A549 (cell line): Measurements from ENCODE around the gene PDXP. TPM values are rescaled to one million over a fixed set of nuclear protein-coding genes. Genes with fewer than 3 reads are reported as not detected.

Source experiments
- ATAC-seq, 2 experiments: fragments of 200-7000 bp in 1 of 2; fragments of >200 bp in 1 of 2; cut with Nextera tagmentation in 1 of 2; cut with Tn5 transposase in 1 of 2; 3 replicates each; pipeline versions ENCODE4 v1.8.0 to v1.9.1; 2018 to 2020; ENCODE audit warnings: mild to moderate bottlenecking in 1 of 2, moderate library complexity in 1 of 2
- CTCF ChIA-PET: fragments of 300-600 bp; sonication (Branson Sonifier 250); formaldehyde crosslinking; extraction: SDS; loops from one replicate; lab custom pipeline; 2021; ENCODE audit warnings: antibody characterized with exemption, inconsistent platforms; lab: Yijun Ruan, JAX
- POLR2A ChIA-PET: fragments of 350-600 bp; formaldehyde crosslinking; extraction: SDS; loops from one replicate; lab custom pipeline; 2021; ENCODE audit warnings: antibody characterized with exemption, inconsistent platforms; lab: Yijun Ruan, JAX
- DNase-seq, 2 experiments: peaks; one replicate each; pipeline versions ENCODE4 v3.0.0 to v3.0.0-alpha.2; 2011 to 2016; ENCODE audit warnings: low read depth in 1 of 2, low spot score in 1 of 2
- FAIRE-seq: peaks from 2 replicates; lab custom pipeline; 2011; peaks lifted over from hg19 to GRCh38; lab: Jason Lieb, UNC
- H3K27ac ChIP-seq, 2 experiments: fragments of >200 bp; sonication (Bioruptor Twin); formaldehyde crosslinking; 3 replicates each; pipeline ENCODE4 v1.5.1; 2016 to 2017
- H3K4me1 ChIP-seq: fragments of >200 bp; sonication (Bioruptor Twin); formaldehyde crosslinking; 3 replicates; pipeline ENCODE4 v1.6.1; 2016
- H3K4me2 ChIP-seq: fragments of >200 bp; sonication (Bioruptor Twin); formaldehyde crosslinking; 3 replicates; pipeline ENCODE4 v1.6.1; 2016
- H3K4me3 ChIP-seq: fragments of >200 bp; sonication (Bioruptor Twin); formaldehyde crosslinking; 3 replicates; pipeline ENCODE4 v1.5.1; 2016
- H3K9me3 ChIP-seq: fragments of >200 bp; sonication (Bioruptor Twin); formaldehyde crosslinking; 3 replicates; pipeline ENCODE4 v1.6.1; 2016
- CHD4 ChIP-seq: fragments of 200-600 bp; sonication (generic); IDR thresholded peaks from 2 replicates; pipeline ENCODE4 v1.6.1; 2016; ENCODE audit warnings: antibody characterized with exemption, mild to moderate bottlenecking, borderline replicate concordance
- CTCF ChIP-seq: fragments of >200 bp; sonication (Bioruptor Twin); formaldehyde crosslinking; IDR thresholded peaks from 3 replicates; pipeline ENCODE4 v1.5.1; 2016
- EHMT2 ChIP-seq: fragments of 200-600 bp; sonication (generic); IDR thresholded peaks from 2 replicates; pipeline ENCODE4 v1.6.1; 2016; ENCODE audit warnings: antibody characterized with exemption, low read depth, mild to moderate bottlenecking, moderate library complexity
- EP300 ChIP-seq, 2 experiments: fragments of >200 bp; sonication (Bioruptor Twin); formaldehyde crosslinking; IDR thresholded peaks; 2 replicates in 1 of 2; 3 replicates in 1 of 2; pipeline ENCODE4 v1.6.1; 2016 to 2017
- ESRRA ChIP-seq: fragments of 150-350 bp; IDR thresholded peaks from 2 replicates; pipeline ENCODE4 v1.6.1; 2014; ENCODE audit warnings: mild to moderate bottlenecking, low read length, borderline replicate concordance
- FOSL2 ChIP-seq, 2 experiments: fragments of 450-650 bp in 1 of 2; fragments of >200 bp in 1 of 2; sonication (Bioruptor Twin) in 1 of 2; formaldehyde crosslinking; IDR thresholded peaks; 2 replicates each; pipeline versions ENCODE4 v1.5.0 to v1.6.1; 2016 to 2020; ENCODE audit warnings: mild to moderate bottlenecking in 1 of 2, moderate library complexity in 1 of 2
- FOXS1 ChIP-seq: fragments of 250-450 bp; sonication (Bioruptor Pico); IDR thresholded peaks from 2 replicates; pipeline ENCODE4 v1.5.0; 2020; ENCODE audit warnings: mild to moderate bottlenecking, moderate library complexity
- GATA3 ChIP-seq: IDR thresholded peaks from 2 replicates; pipeline ENCODE4 v1.6.1; 2012; ENCODE audit warnings: borderline replicate concordance
- HDAC2 ChIP-seq: fragments of 200-600 bp; sonication (generic); IDR thresholded peaks from 2 replicates; pipeline ENCODE4 v1.6.1; 2016
- HEYL ChIP-seq: fragments of 250-450 bp; sonication (Bioruptor Pico); IDR thresholded peaks from 2 replicates; pipeline ENCODE4 v1.8.0; 2021; ENCODE audit warnings: mild to moderate bottlenecking, moderate library complexity
- HOXA7 ChIP-seq: fragments of 250-450 bp; sonication (Bioruptor Pico); IDR thresholded peaks from 2 replicates; pipeline ENCODE4 v1.5.0; 2020; ENCODE audit warnings: mild to moderate bottlenecking, moderate library complexity
- JUN ChIP-seq, 2 experiments: fragments of >200 bp; sonication (Bioruptor Twin); formaldehyde crosslinking; IDR thresholded peaks; 2 replicates in 1 of 2; 3 replicates in 1 of 2; pipeline ENCODE4 v1.6.1; 2016 to 2017
- KDM1A ChIP-seq: fragments of 200-600 bp; sonication (generic); IDR thresholded peaks from 2 replicates; pipeline ENCODE4 v1.6.1; 2016; ENCODE audit warnings: low read depth, mild to moderate bottlenecking
- KDM5A ChIP-seq: fragments of 200-600 bp; sonication (generic); IDR thresholded peaks from 2 replicates; pipeline ENCODE4 v1.6.1; 2016; ENCODE audit warnings: antibody characterized with exemption, mild to moderate bottlenecking
- MAZ ChIP-seq: fragments of 150-350 bp; IDR thresholded peaks from 2 replicates; pipeline ENCODE4 v1.6.1; 2014; ENCODE audit warnings: antibody characterized with exemption, low read depth, low read length, borderline replicate concordance
- POLR2A ChIP-seq: IDR thresholded peaks from 2 replicates; pipeline ENCODE4 v1.6.1; 2012; ENCODE audit warnings: mild to moderate bottlenecking, low read length
- SMC3 ChIP-seq: fragments of >200 bp; sonication (Bioruptor Twin); formaldehyde crosslinking; IDR thresholded peaks from 3 replicates; pipeline ENCODE4 v1.6.1; 2018; ENCODE audit warnings: inconsistent platforms
- ZSCAN20 ChIP-seq: fragments of 250-450 bp; sonication (Bioruptor Pico); IDR thresholded peaks from 2 replicates; pipeline ENCODE4 v1.8.0; 2022; ENCODE audit warnings: mild to moderate bottlenecking, moderate library complexity
- whole genome bisulfite sequencing: methylation state at CpG from one replicate; pipeline ENCODE4 v1.1.6; 2017; ENCODE audit errors: missing lambda C conversion rate; 5-methylcytosine and 5-hydroxymethylcytosine counted together
- polyA plus RNA-seq, 4 experiments: library from polyadenylated mRNA; depleted of rRNA in 3 of 4; stranded (reverse); fragments of >200 nt; fragmentation: RNase III in 1 of 4; extraction: RNeasy Plus Mini Kit Qiagen cat#74134 plus additional on column Dnase treatment in 1 of 4; gene quantifications; 2 replicates in 3 of 4; 3 replicates in 1 of 4; pipeline ENCODE4 v1.2.3, GENCODE V29; 2011 to 2017
- TF ChIP-seq, protein P1 (sequence below): fragments of >200 bp; sonication (Bioruptor Twin); formaldehyde crosslinking; IDR thresholded peaks from 2 replicates; pipeline ENCODE4 v1.6.1; 2016
- TF ChIP-seq, protein P2 (sequence below): fragments of 250-450 bp; sonication (Bioruptor Pico); IDR thresholded peaks from 2 replicates; pipeline ENCODE4 v1.5.0; 2021; ENCODE audit warnings: mild to moderate bottlenecking, moderate library complexity, borderline replicate concordance
- TF ChIP-seq, protein P3 (sequence below): IDR thresholded peaks from 2 replicates; pipeline ENCODE4 v1.6.1; 2012; ENCODE audit warnings: low read depth, borderline replicate concordance

PDXP gene
- polyA plus RNA-seq, 2 of the 4 experiments (the other 2 are of a cell fraction) = 11.5 to 13.1 TPM

DNA sequence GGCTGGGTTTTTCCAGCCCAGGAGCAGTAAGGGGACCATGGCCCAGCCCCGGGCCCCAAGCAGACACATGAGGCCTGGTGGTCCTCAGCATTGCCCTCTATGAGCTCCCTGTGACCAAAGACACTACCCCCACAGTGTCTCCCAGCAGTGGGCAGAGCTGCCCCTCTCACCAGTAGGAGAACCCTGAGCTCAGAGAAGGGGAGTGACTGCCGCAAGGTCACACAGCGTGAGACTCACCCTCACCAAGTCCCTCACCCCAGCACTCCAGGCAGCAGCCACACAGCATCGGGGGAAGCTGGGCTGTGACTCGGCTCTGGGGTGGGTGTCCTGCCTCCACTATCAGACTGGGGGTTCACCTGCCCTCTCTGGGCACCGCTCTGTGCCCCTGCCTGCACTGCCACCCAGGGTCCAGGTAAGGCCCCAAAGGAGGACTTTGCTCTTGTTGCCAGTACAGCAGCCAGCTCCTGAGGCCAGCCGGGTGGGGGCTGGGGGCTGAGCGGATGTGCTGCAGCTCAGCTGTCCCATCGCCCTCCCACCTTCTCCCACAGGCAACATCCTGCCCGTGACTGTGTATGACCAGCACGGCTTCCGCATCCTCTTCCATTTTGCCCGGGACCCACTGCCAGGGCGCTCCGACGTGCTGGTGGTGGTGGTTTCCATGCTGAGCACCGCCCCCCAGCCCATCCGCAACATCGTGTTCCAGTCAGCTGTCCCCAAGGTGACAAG lies 26.9 kb upstream of the PDXP start:
- TF ChIP-seq EP300 (IDR thresholded peaks at IDR 0.05) = no peak
- TF ChIP-seq, all 56 proteins: peak for 0
- POLR2A ChIA-PET = no interaction called here

DNA sequence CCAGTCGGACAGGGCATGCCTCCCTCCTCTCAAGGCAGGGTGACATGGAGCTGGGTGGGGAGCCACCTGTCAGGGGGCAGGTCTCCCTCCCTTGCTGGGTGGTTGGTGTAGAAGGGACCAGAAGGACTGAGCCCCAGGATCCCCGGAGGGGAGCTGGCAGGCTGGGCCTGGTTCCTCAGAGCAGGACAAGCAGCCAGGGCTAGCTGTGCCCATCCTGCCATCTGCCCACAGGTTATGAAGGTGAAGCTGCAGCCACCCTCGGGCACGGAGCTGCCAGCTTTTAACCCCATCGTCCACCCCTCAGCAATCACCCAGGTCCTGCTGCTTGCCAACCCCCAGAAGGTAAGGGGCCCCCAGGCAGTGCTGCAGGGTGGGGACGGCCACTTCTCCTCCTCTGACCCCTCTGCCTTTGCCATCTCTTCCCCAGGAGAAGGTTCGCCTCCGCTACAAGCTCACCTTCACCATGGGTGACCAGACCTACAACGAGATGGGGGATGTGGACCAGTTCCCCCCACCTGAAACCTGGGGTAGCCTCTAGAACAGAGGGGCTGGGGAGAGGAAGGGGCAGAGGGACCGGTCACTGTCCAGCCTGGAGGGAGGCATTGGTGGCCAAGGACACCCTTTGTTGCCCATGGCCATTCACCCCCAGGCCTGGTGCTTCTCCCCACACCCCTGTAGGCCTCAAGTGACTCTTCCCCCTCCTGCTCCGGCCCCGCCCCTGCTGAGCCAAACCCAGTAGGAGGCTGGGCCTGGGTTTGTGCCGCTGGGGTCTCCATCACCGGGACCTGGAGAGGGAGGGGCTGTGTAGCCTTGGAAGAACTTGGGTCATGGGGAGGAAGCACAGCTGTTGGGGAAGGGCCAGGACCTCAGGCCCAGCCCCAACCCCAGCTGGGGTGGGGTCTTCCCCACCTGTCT lies 26.1 kb upstream of the PDXP start:
- Histone ChIP-seq H3K27ac (no peak overlapping the region), H3K9me3 (no peaks in the 10 kb centered on the region)
- WGBS = 92% methylated on average over 6 of the region's 14 CpGs
- POLR2A ChIA-PET = interaction anchor here (0.5 kb wide), 1 partner anchor 11 kb away, joined by 3 read pairs; no protein-coding TSS in a partner anchor
- FAIRE-seq (no peak), ATAC-seq (no peak)
- TF ChIP-seq EHMT2 = no peak
- no peak for TF ChIP-seq GATA3
- TF ChIP-seq, protein P1, sequence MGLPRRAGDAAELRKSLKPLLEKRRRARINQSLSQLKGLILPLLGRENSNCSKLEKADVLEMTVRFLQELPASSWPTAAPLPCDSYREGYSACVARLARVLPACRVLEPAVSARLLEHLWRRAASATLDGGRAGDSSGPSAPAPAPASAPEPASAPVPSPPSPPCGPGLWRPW = no peak
- TF ChIP-seq, protein P2, sequence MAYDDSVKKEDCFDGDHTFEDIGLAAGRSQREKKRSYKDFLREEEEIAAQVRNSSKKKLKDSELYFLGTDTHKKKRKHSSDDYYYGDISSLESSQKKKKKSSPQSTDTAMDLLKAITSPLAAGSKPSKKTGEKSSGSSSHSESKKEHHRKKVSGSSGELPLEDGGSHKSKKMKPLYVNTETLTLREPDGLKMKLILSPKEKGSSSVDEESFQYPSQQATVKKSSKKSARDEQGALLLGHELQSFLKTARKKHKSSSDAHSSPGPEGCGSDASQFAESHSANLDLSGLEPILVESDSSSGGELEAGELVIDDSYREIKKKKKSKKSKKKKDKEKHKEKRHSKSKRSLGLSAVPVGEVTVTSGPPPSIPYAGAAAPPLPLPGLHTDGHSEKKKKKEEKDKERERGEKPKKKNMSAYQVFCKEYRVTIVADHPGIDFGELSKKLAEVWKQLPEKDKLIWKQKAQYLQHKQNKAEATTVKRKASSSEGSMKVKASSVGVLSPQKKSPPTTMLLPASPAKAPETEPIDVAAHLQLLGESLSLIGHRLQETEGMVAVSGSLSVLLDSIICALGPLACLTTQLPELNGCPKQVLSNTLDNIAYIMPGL = no peak
- TF ChIP-seq FOXS1 = no peak
- TF ChIP-seq KDM5A = no peak
- TF ChIP-seq ZSCAN20 = no peak
- no peak for TF ChIP-seq CHD4
- TF ChIP-seq, all 56 proteins: peak for 0
- Histone ChIP-seq H3K4me3 (no peak overlapping the region), H3K4me1 (no peaks in the 10 kb centered on the region), H3K4me2 (no peak overlapping the region)
- CTCF ChIA-PET = interaction anchor here (0.6 to 11.4 kb wide), 7 partner anchors 10 to 159 kb away, joined by 3 to 129 read pairs (median 3); partner anchors contain the start of genes SH3BP1 and TRIOBP
- DNase-seq = no peak

More for the DNA sequence above, 26.9 kb upstream of the PDXP start:
- no peak overlapping the region for H3K4me2 ChIP-seq
- no peak overlapping the region for H3K27ac ChIP-seq
- CTCF ChIA-PET = interaction anchor here (0.6 to 11.4 kb wide), 10 partner anchors 10 to 161 kb away, joined by 3 to 129 read pairs (median 4); partner anchors contain the start of genes GGA1, SH3BP1 and TRIOBP
- FAIRE-seq (no peak), ATAC-seq (no peak), DNase-seq (no peak)
- no peak overlapping the region for H3K4me3 ChIP-seq
- 97% methylated on average over 11 of the region's 19 CpGs for WGBS
- H3K9me3 ChIP-seq = no peaks in the 10 kb centered on the region
- H3K4me1 ChIP-seq = no peaks in the 10 kb centered on the region

GRCh38 chr22:37633089-37633624 lies 25.4 kb upstream of the PDXP start:
- TF ChIP-seq HEYL (CRISPR knock-in tag) (no peak), MAZ (no peak), ESRRA (no peak), HOXA7 (CRISPR knock-in tag) (no peak), POLR2A (no peak), JUN (IDR thresholded peaks at IDR 0.05) (no peak), HDAC2 (no peak), CTCF (no peak), KDM1A (no peak), FOSL2 (IDR thresholded peaks at IDR 0.05) (no peak), FOSL2 (CRISPR knock-in tag; IDR thresholded peaks at IDR 0.05) (no peak), SMC3 (no peak)
- TF ChIP-seq, protein P3, sequence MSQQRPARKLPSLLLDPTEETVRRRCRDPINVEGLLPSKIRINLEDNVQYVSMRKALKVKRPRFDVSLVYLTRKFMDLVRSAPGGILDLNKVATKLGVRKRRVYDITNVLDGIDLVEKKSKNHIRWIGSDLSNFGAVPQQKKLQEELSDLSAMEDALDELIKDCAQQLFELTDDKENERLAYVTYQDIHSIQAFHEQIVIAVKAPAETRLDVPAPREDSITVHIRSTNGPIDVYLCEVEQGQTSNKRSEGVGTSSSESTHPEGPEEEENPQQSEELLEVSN = no peak
- H3K4me1 ChIP-seq = no peaks in the 10 kb centered on the region
- WGBS = 92% methylated on average over 6 of the region's 11 CpGs
- H3K27ac ChIP-seq = no peak overlapping the region; a peak in 1 of 6 replicates
- ChIA-PET POLR2A (no interaction called here), CTCF (interaction anchor here (0.7 to 11.4 kb wide), 4 partner anchors 9 to 158 kb away, joined by 3 to 129 read pairs (median 15); partner anchors contain the start of gene SH3BP1)
- DNase-seq = no peak
- FAIRE-seq = no peak
- no peak overlapping the region for H3K4me2 ChIP-seq
- H3K4me3 ChIP-seq = no peak overlapping the region
- ATAC-seq = no peak
- no peaks in the 10 kb centered on the region for H3K9me3 ChIP-seq
